Raji (cell line): ENCODE measurements around the gene CSE1L.

ENCODE experiments used
- POLR2A ChIP-seq: IDR thresholded peaks from 2 replicates; pipeline ENCODE4 v1.6.1; 2011; ENCODE audit warnings: low read depth, low read length, control low read depth; ENCODE audit not compliant: insufficient read depth

CSE1L gene

DNA sequence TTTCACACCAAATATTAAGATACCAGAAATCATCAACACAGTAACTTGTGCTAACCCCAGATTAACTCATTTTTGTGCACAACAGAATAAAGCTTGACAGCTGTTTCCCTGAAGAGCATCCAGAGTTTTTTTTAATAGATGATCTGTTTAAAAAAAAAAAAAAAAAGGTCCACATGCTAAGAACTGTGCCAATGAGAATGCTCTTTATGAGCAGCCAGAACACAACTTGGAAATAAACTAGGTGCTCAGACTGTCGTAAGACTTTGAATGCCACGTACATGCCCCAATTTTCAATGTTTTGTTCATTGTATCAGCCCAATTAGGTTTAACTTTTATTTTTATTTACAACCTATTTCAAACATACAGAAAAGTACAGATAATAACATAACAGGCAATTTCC is 94.7 kb downstream of the CSE1L start:
- no peak for TF ChIP-seq POLR2A
